Esophagus (tissue), 2 donors: ENCODE data around the gene ADIPOQ. TPM values are rescaled to one million over a fixed set of nuclear protein-coding genes. Genes with fewer than 3 reads are reported as not detected.
"Not testable (repeated sequence)": the region's sequence is repeated elsewhere in the genome, so short reads cannot be mapped to it uniquely, and the experiment has no call there.

Experiments
- H3K27ac ChIP-seq, 2 donors: one replicate each; pipeline ENCODE4 v1.5.1; 2013; ENCODE audit warnings: low read depth in 2 of 2, mild to moderate bottlenecking in 2 of 2, inconsistent platforms in 1 of 2, low read length in 1 of 2, moderate library complexity in 1 of 2
- H3K27me3 ChIP-seq, 2 donors: one replicate each; pipeline ENCODE4 v1.6.1; 2013; ENCODE audit warnings: low read length in 2 of 2, control low read depth in 1 of 2, mild to moderate bottlenecking in 1 of 2; ENCODE audit not compliant: insufficient read depth in 2 of 2, control insufficient read depth in 1 of 2
- H3K36me3 ChIP-seq, 2 donors: one replicate each; pipeline ENCODE4 v1.6.1; 2013; ENCODE audit warnings: low read length in 1 of 2; ENCODE audit not compliant: control insufficient read depth in 2 of 2, insufficient read depth in 2 of 2
- H3K4me1 ChIP-seq, 2 donors: one replicate each; pipeline ENCODE4 v1.6.1; 2013; ENCODE audit warnings: low read length in 1 of 2; ENCODE audit not compliant: control insufficient read depth in 2 of 2, insufficient read depth in 2 of 2
- H3K4me3 ChIP-seq, 2 donors: one replicate each; pipeline ENCODE4 v1.5.1; 2013; ENCODE audit warnings: low read length in 2 of 2, mild to moderate bottlenecking in 2 of 2, low read depth in 1 of 2, moderate library complexity in 1 of 2
- H3K9me3 ChIP-seq, 2 donors: one replicate each; pipeline ENCODE4 v1.6.1; 2013; ENCODE audit warnings: mild to moderate bottlenecking in 2 of 2, low read depth in 1 of 2, low read length in 1 of 2, moderate library complexity in 1 of 2; ENCODE audit not compliant: control insufficient read depth in 2 of 2, insufficient read depth in 1 of 2
- WGBS, 2 donors: extraction: QIAGEN DNeasy Blood & Tissue Kit; methylation state at CpG; one replicate each; pipeline ENCODE4 v1.1.7; 2013; 5-methylcytosine and 5-hydroxymethylcytosine counted together
- polyA plus RNA-seq, 2 donors: library from polyadenylated mRNA; stranded (reverse); fragments of 200-250 nt; gene quantifications; one replicate each; pipeline ENCODE4 v1.2.3, GENCODE V29; 2013
- donor health status: healthy with polysubstance abuse.
- donor health status: Bipolar disorder and iron deficiency.

The ADIPOQ gene
- polyA plus RNA-seq, 2 donors = 0.04 to 0.20 TPM

GRCh38 chr3:186880406-186880805 lies 37.9 kb downstream of the ADIPOQ start:
- no peak overlapping the region for H3K4me3 ChIP-seq
- no peaks in the 10 kb centered on the region for H3K27me3 ChIP-seq
- WGBS, 2 donors = 70 to 76% methylated on average over 4 of the region's 4 CpGs
- H3K4me1 ChIP-seq = no peaks in the 10 kb centered on the region
- H3K27ac ChIP-seq = no peak overlapping the region
- H3K9me3 ChIP-seq = no peaks in the 10 kb centered on the region
- no peaks in the 10 kb centered on the region for H3K36me3 ChIP-seq

GRCh38 chr3:186882150-186882524 lies 39.6 kb downstream of the ADIPOQ start:
- Histone ChIP-seq H3K27me3 (no peaks in the 10 kb centered on the region), H3K4me1 (no peaks in the 10 kb centered on the region), H3K9me3 (no peaks in the 10 kb centered on the region), H3K36me3 (no peaks in the 10 kb centered on the region), H3K27ac (no peak overlapping the region), H3K4me3 (no peak overlapping the region)
- 64 to 72% methylated on average over 4 of the region's 4 CpGs for WGBS, 2 donors

DNA sequence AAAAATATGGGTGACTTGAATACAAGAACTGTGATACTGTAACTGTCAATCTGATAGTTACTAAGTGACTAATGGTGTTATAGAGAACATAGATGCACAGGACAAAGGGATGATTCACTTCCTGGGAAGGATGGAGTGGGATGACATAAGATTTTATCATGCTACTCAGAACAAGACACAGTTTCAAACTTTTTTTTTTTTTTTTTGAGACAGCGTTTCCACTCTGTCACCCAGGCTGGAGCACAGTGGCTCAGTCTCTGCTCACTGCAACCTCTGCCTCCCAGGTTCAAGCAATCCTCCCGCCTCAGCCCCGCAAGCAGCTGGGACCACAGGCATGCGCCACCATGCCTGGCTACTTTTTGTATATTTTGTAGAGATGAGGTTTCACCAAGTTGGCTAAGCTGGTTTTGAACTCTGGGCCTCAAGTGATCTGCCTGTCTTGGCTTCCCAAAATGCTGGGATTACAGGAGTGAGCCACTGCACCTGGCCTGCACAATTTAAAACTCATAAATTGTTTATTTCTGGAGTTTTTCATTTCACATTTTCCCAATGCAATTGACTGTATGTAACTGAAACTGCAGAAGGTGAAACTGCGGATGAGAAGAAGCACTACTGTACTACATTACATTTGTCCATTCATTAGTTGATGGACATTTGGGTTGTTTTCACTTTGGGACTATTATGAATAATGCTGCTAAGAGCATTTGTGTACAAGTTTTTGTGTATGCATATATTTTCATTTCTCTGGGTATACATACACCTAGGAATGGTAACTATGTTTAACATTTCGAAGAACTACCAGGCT lies 40.6 kb downstream of the ADIPOQ start:
- H3K9me3 ChIP-seq = no peaks in the 10 kb centered on the region
- 84 to 87% methylated on average over 6 of the region's 6 CpGs for WGBS, 2 donors
- H3K36me3 ChIP-seq = no peaks in the 10 kb centered on the region
- no peaks in the 10 kb centered on the region for H3K27me3 ChIP-seq
- H3K27ac ChIP-seq = no peak overlapping the region
- H3K4me3 ChIP-seq = no peak overlapping the region
- H3K4me1 ChIP-seq = no peaks in the 10 kb centered on the region

GRCh38 chr3:186883686-186884058 lies 41.2 kb downstream of the ADIPOQ start:
- Histone ChIP-seq H3K27ac (no peak overlapping the region), H3K36me3 (no peaks in the 10 kb centered on the region), H3K9me3 (no peaks in the 10 kb centered on the region), H3K4me1 (no peaks in the 10 kb centered on the region), H3K27me3 (no peaks in the 10 kb centered on the region), H3K4me3 (no peak overlapping the region)
- WGBS, 2 donors = 85 to 92% methylated on average over 1 of the region's 1 CpG

GRCh38 chr3:186884868-186885267 lies 42.4 kb downstream of the ADIPOQ start:
- H3K27ac ChIP-seq, H3K4me1 ChIP-seq, H3K36me3 ChIP-seq, H3K9me3 ChIP-seq, H3K27me3 ChIP-seq, H3K4me3 ChIP-seq: not testable (repeated sequence)
- 94% methylated on average over 11 to 29 of the region's 29 CpGs for WGBS, 2 donors

- Histone ChIP-seq H3K27ac (no peak overlapping the region), H3K9me3 (no peaks in the 10 kb centered on the region), H3K4me3 (no peak overlapping the region), H3K36me3 (no peaks in the 10 kb centered on the region), H3K27me3 (no peaks in the 10 kb centered on the region), H3K4me1 (no peaks in the 10 kb centered on the region)
- 76 to 81% methylated on average over 5 of the region's 5 CpGs for WGBS, 2 donors
Observed at GRCh38 chr3:186886202-186886981, 43.9 kb downstream of the ADIPOQ start.

- not testable (repeated sequence) for H3K4me3 ChIP-seq, H3K27ac ChIP-seq, H3K36me3 ChIP-seq, H3K9me3 ChIP-seq, H3K4me1 ChIP-seq, H3K27me3 ChIP-seq
- WGBS, 2 donors = 56 to 61% methylated on average over 2 of the region's 5 CpGs
Observed at GRCh38 chr3:186887507-186887938, 45.0 kb downstream of the ADIPOQ start.

- 43 to 58% methylated on average over 6 of the region's 6 CpGs for WGBS, 2 donors
- Histone ChIP-seq H3K4me1 (no peaks in the 10 kb centered on the region), H3K9me3 (no peaks in the 10 kb centered on the region), H3K36me3 (no peaks in the 10 kb centered on the region), H3K27me3 (no peaks in the 10 kb centered on the region), H3K4me3 (no peak overlapping the region), H3K27ac (no peak overlapping the region)
Observed at GRCh38 chr3:186888569-186888968, 46.1 kb downstream of the ADIPOQ start.

DNA sequence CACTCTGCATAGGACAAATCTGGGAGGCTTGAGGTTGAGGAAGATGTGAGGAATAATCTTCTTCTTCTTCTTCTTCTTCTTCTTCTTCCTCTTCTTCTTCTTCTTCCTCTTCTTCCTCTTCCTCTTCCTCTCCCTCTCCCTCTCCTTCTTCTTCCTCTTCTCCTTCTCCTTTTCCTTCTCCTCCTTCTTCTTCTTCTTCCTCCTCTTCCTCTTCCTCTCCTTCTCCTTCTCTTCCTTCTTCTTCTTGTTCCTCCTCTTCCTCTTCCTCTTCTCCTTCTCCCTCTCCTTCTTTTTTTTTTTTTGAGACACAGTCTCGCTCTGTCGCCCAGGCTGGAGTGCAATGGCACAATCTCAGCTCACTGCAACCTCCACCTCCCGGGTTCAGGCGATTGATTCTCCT lies 47.2 kb downstream of the ADIPOQ start:
- not testable (repeated sequence) for H3K4me3 ChIP-seq, H3K4me1 ChIP-seq, H3K27ac ChIP-seq, H3K9me3 ChIP-seq, H3K36me3 ChIP-seq, H3K27me3 ChIP-seq
- 95 to 97% methylated on average over 4 of the region's 4 CpGs for WGBS, 2 donors

DNA sequence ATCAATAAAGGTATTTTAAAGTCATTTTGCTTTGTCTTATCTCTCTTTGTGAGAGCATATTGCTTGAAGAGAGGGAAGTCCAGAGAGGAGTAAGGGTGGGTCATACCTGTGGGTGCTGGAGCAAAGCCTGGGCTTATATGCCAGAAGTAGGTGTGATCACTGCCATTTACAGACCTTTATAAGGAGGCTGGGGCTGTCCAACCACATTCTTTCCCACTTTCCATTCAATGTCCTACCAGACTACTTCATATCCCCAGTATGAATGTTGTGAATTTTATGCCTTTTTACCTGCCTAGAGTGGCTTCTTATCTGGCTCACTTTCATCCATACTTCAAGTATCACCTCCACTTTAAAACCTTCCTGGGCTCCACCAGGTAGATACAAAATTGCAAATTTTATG lies 48.4 kb downstream of the ADIPOQ start:
- no peaks in the 10 kb centered on the region for H3K27me3 ChIP-seq
- H3K4me1 ChIP-seq = no peaks in the 10 kb centered on the region
- no peaks in the 10 kb centered on the region for H3K9me3 ChIP-seq
- H3K27ac ChIP-seq = no peak overlapping the region
- H3K36me3 ChIP-seq = no peaks in the 10 kb centered on the region
- no peak overlapping the region for H3K4me3 ChIP-seq
